Esophagus muscularis mucosa (tissue), 4 donors: ENCODE measurements around the gene TOMM70. TPM values are rescaled to one million over a fixed set of nuclear protein-coding genes. Genes with fewer than 3 reads are reported as not detected.

Experiments
- DNase-seq: peaks from one replicate; pipeline ENCODE4 v3.0.0-alpha.2; 2017; ENCODE audit errors: extremely low spot score
- H3K27ac ChIP-seq, 4 donors: fragments of 200-600 bp; sonication (generic); replicated peaks in 1 of 4; 1 replicate in 3 of 4; 2 replicates in 1 of 4; pipeline ENCODE4 v1.5.1; 2016 to 2019; ENCODE audit warnings: mild to moderate bottlenecking in 1 of 4
- H3K27me3 ChIP-seq, 4 donors: fragments of 200-600 bp; sonication (generic); one replicate each; pipeline versions ENCODE4 v1.5.1 to v1.6.0; 2016 to 2019
- H3K36me3 ChIP-seq, 4 donors: fragments of 200-600 bp; sonication (generic); one replicate each; pipeline ENCODE4 v1.5.1; 2016 to 2019
- H3K4me1 ChIP-seq, 4 donors: fragments of 200-600 bp; sonication (generic); one replicate each; pipeline ENCODE4 v1.5.1; 2016 to 2019
- H3K4me3 ChIP-seq, 4 donors: fragments of 200-600 bp; sonication (generic); 1 replicate in 2 of 4; 2 replicates in 2 of 4; pipeline ENCODE4 v1.5.1; 2016 to 2019; ENCODE audit warnings: mild to moderate bottlenecking in 4 of 4, moderate library complexity in 1 of 4
- H3K9me3 ChIP-seq, 4 donors: fragments of 200-600 bp; sonication (generic); 1 replicate in 3 of 4; 2 replicates in 1 of 4; pipeline ENCODE4 v1.5.1; 2016 to 2019
- EP300 ChIP-seq: sonication (generic); formaldehyde crosslinking; IDR thresholded peaks from one replicate; pipeline ENCODE4 v1.6.1; 2017; ENCODE audit warnings: antibody characterized with exemption
- POLR2A ChIP-seq: fragments of 450-650 bp; IDR thresholded peaks from one replicate; pipeline ENCODE4 v1.6.1; 2017; ENCODE audit warnings: antibody characterized with exemption, moderate library complexity, mild to moderate bottlenecking, low read depth
- POLR2AphosphoS5 ChIP-seq, 2 donors: sonication (generic); formaldehyde crosslinking; IDR thresholded peaks; one replicate each; pipeline ENCODE4 v1.6.1; 2017; ENCODE audit warnings: antibody characterized with exemption in 2 of 2
- WGBS: methylation state at CpG from one replicate; pipeline ENCODE4 v1.1.5; 2018; 5-methylcytosine and 5-hydroxymethylcytosine counted together
- intact Hi-C: fragments of 100-400 bp; cut with DNase I; formaldehyde crosslinking; loops from one replicate; pipeline ENCODE4 v1.15.1; 2023
- total RNA-seq, 4 donors: library from RNA; depleted of rRNA; stranded (reverse); fragments of >200 nt; gene quantifications; one replicate each; pipeline versions ENCODE4 v1.1.0 to v1.2.1, GENCODE V29; 2016
- TF ChIP-seq, protein P1 (sequence below), 3 experiments: fragments of 200-600 bp in 2 of 3; fragments of 450-650 bp in 1 of 3; sonication (generic) in 2 of 3; IDR thresholded peaks; one replicate each; pipeline ENCODE4 v1.5.1; 2017 to 2019; ENCODE audit warnings: antibody characterized with exemption in 3 of 3, mild to moderate bottlenecking in 2 of 3, moderate library complexity in 1 of 3

The TOMM70 gene
- total RNA-seq, 4 donors from 2014 or later, result 43.4 to 50.6 (median 46.4) TPM

DNA sequence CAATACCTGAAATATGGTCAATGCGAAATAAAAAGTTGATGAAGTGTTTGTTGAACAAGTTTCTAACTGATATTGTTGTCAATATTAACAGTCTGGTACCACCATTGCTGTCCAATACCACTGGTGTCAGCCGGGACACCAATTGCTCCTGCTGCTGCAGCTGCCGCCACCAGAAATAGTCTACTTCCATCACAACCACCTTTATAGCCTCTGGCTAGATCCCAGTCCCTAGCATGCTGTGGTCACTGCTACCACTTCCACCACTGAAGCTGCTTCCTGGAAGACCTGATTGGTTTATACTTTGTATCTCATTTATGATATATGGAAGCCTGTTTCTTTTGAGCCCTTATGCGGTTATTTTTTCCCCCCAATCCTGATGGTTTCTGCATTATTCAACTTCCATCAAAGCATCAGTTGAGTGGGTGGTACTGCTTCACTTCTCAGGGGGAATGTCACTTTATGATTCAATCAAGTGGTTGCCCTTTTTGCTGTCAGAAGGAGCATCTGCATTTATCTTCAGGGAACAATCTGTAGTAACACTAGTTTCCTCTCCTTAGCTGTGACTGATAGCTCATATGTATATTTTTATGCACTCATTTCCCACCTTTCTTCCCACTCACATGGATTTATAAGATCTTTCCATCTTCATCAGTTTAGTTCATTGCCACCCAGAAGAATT lies 12.2 kb upstream of the TOMM70 start:
- TF ChIP-seq, protein P1, sequence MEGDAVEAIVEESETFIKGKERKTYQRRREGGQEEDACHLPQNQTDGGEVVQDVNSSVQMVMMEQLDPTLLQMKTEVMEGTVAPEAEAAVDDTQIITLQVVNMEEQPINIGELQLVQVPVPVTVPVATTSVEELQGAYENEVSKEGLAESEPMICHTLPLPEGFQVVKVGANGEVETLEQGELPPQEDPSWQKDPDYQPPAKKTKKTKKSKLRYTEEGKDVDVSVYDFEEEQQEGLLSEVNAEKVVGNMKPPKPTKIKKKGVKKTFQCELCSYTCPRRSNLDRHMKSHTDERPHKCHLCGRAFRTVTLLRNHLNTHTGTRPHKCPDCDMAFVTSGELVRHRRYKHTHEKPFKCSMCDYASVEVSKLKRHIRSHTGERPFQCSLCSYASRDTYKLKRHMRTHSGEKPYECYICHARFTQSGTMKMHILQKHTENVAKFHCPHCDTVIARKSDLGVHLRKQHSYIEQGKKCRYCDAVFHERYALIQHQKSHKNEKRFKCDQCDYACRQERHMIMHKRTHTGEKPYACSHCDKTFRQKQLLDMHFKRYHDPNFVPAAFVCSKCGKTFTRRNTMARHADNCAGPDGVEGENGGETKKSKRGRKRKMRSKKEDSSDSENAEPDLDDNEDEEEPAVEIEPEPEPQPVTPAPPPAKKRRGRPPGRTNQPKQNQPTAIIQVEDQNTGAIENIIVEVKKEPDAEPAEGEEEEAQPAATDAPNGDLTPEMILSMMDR (IDR thresholded peaks at IDR 0.05), result no peak
- no peak for TF ChIP-seq POLR2AphosphoS5 (IDR thresholded peaks at IDR 0.05)
- no peak for TF ChIP-seq POLR2A
- no peak for TF ChIP-seq EP300
- H3K4me3 ChIP-seq, result no peak overlapping the region
- peaks cover 0 to 6% (median 0%) of the 10 kb centered on the region in 4 donors for H3K9me3 ChIP-seq
- 75% methylated on average over 4 of the region's 4 CpGs for WGBS
- intact Hi-C loops, result no loop called here
- no peaks in the 10 kb centered on the region for H3K4me1 ChIP-seq
- no peaks in the 10 kb centered on the region for H3K36me3 ChIP-seq
- no peak overlapping the region for H3K27ac ChIP-seq
- no peaks in the 10 kb centered on the region for H3K27me3 ChIP-seq
- DNase-seq, result no peak

DNA sequence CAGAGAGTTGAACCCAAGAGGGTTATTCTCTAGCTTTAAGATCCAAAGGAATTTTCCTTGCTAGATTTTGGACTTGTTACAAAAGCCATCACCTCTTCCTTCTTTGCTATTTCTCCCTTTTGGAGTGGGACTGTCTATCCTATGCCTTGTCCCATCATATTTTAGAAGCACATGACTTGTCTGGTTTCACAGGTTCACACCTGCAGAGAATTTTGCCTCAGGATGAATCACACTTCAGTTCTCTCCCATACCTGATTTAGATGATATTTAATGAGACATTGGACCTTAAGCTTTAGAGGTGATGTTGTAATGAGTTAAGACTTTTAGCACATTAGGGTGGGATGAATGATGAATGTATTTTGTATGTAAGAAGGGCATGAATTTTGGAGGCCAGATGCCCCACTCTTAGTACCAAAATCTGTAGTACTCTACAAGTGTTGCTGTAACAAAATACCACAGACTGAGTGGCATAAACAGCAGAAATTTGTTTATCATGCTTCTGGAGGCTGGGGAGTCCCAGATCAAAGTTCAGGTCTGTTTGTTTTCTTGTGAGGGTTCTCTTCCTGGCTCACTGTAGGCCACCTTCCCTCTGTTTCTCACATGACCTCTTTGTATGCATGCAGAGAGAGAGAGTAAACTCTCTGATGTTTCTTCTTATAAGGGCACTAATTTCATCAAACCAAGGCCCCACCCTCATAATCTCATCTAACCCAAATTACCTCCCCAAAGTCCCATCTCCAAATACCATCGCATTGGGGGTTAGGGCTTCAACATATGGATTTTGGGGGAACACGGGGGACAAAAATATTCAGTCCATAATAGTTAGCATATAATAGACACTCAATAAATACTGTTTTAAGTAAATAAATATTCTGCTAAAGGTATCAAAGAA lies 10.4 kb upstream of the TOMM70 start:
- peaks cover 0 to 15% (median 0%) of the 10 kb centered on the region in 4 donors for H3K9me3 ChIP-seq

DNA sequence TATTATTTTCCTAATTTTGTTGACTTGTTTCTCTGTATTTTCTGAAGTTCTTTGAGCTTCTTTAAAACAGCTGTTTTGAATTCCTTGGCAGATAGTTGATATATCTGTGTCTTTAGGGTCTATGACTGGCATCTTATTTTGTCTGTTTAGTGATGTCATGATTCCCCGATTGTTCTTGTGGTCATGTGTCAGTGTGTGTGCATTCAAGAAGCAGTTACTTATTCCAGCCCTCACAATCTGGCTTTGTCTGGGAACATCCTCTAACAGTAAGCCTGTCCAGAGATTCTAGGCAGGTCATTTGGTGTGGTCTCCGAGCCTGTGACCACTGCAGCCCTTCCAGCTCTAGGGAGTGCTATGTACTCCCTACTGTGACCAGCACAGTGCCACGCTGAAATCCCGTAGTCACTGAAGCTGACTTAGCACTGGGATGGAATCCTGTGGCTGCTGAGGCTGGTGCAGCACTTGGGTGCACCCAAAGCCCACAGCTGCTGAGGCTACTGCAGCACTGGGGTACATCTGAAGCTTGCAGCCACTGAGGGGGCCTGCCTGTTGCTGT lies 7.2 kb upstream of the TOMM70 start:
- Histone ChIP-seq H3K27me3 (no peaks in the 10 kb centered on the region), H3K9me3 (peaks cover 0 to 15% (median 0%) of the 10 kb centered on the region in 4 donors), H3K4me3 (no peak overlapping the region), H3K27ac (no peak overlapping the region), H3K4me1 (peaks cover 6 to 13% (median 11%) of the 10 kb centered on the region in 4 donors), H3K36me3 (no peaks in the 10 kb centered on the region)
- TF ChIP-seq EP300 (no peak), POLR2A (no peak), POLR2AphosphoS5 (IDR thresholded peaks at IDR 0.05) (no peak)
- TF ChIP-seq, protein P1 (IDR thresholded peaks at IDR 0.05), result no peak
- WGBS, result 83% methylated on average over 1 of the region's 4 CpGs
- intact Hi-C loops, result no loop called here
- DNase-seq, result no peak

More for the DNA sequence above, 10.4 kb upstream of the TOMM70 start:
- H3K4me1 ChIP-seq, result no peaks in the 10 kb centered on the region
- TF ChIP-seq POLR2A (no peak), POLR2AphosphoS5 (IDR thresholded peaks at IDR 0.05) (no peak), EP300 (no peak)
- TF ChIP-seq, protein P1 (IDR thresholded peaks at IDR 0.05), result no peak
- no peak for DNase-seq
- H3K27me3 ChIP-seq, result no peaks in the 10 kb centered on the region
- intact Hi-C loops, result no loop called here
- no peak overlapping the region for H3K4me3 ChIP-seq
- H3K27ac ChIP-seq, result no peak overlapping the region
- H3K36me3 ChIP-seq, result no peaks in the 10 kb centered on the region
- WGBS, result 98% methylated on average over 2 of the region's 2 CpGs

DNA sequence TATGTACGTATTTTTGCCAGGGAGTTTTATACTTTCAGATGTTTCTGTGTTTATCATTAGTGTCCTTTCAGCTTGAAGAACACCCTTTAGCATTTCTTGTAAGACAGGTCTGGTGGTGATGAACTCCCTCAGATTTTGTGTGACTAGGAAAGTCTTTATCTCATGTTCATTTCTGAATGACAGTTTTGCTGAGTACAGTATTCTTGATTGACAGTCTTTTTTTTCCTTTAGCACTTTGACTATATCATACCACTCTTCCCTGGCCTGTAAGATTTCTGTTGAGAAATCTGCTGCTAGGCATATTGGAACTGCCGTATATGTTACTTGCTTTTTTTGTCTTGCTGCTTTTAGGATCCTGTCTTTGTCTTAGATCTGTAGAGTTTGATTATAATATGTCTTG lies 6.3 kb upstream of the TOMM70 start:
- no peaks in the 10 kb centered on the region for H3K27me3 ChIP-seq
- H3K27ac ChIP-seq, result no peak overlapping the region
- DNase-seq, result no peak
- H3K4me3 ChIP-seq, result no peak overlapping the region
- peaks cover 0 to 15% (median 0%) of the 10 kb centered on the region in 4 donors for H3K9me3 ChIP-seq
- H3K36me3 ChIP-seq, result no peaks in the 10 kb centered on the region
- TF ChIP-seq POLR2AphosphoS5 (IDR thresholded peaks at IDR 0.05) (no peak), POLR2A (no peak), EP300 (no peak)
- TF ChIP-seq, protein P1 (IDR thresholded peaks at IDR 0.05), result no peak
- H3K4me1 ChIP-seq, result peaks cover 6 to 22% (median 20%) of the 10 kb centered on the region in 4 donors
- 94% methylated on average over 2 of the region's 2 CpGs for WGBS
- intact Hi-C loops, result no loop called here
